HepG2 (cell line): Measurements from ENCODE around the gene AZI2. TPM values are rescaled to one million over a fixed set of nuclear protein-coding genes. Genes with fewer than 3 reads are reported as not detected.

Experiments
- ARHGAP35 ChIP-seq: sonication (generic); formaldehyde crosslinking; IDR thresholded peaks from 2 replicates; pipeline ENCODE4 v1.9.0; 2022; ENCODE audit warnings: mild to moderate bottlenecking, inconsistent platforms, moderate library complexity, missing genetic modification reagents, borderline replicate concordance
- ATF7 ChIP-seq, 2 experiments: fragments of 450-650 bp in 1 of 2; sonication (generic) in 1 of 2; formaldehyde crosslinking in 1 of 2; IDR thresholded peaks; 2 replicates each; pipeline versions ENCODE4 v1.4.0 to v1.6.1; 2016 to 2020; ENCODE audit warnings: antibody characterized with exemption in 1 of 2, mild to moderate bottlenecking in 1 of 2, missing genetic modification reagents in 1 of 2
- CHD4 ChIP-seq: fragments of 200-600 bp; sonication (generic); IDR thresholded peaks from 2 replicates; pipeline ENCODE4 v1.7.0; 2017; ENCODE audit warnings: mild to moderate bottlenecking, low read length, borderline replicate concordance
- ELF1 ChIP-seq: sonication (generic); formaldehyde crosslinking; IDR thresholded peaks from 2 replicates; pipeline ENCODE4 v1.4.0; 2020; ENCODE audit warnings: missing genetic modification reagents
- FOXO1 ChIP-seq: sonication (generic); formaldehyde crosslinking; IDR thresholded peaks from 2 replicates; pipeline ENCODE4 v1.4.0; 2020; ENCODE audit warnings: missing genetic modification reagents
- GTF3A ChIP-seq: sonication (generic); formaldehyde crosslinking; conservative IDR thresholded peaks from 2 replicates; pipeline ENCODE4 v1.4.0; 2020; ENCODE audit warnings: mild to moderate bottlenecking, missing genetic modification reagents
- HNRNPLL ChIP-seq: fragments of 200-400 bp; formaldehyde crosslinking; IDR thresholded peaks from 2 replicates; pipeline ENCODE4 v1.6.1; 2017; ENCODE audit warnings: mild to moderate bottlenecking, low read depth, low read length; ENCODE audit not compliant: poor library complexity, severe bottlenecking
- HNRNPUL1 ChIP-seq: fragments of 200-400 bp; formaldehyde crosslinking; IDR thresholded peaks from 2 replicates; pipeline ENCODE4 v1.6.1; 2017; ENCODE audit warnings: low read depth, mild to moderate bottlenecking, low read length, moderate library complexity
- HOXA7 ChIP-seq: sonication (generic); formaldehyde crosslinking; IDR thresholded peaks from 2 replicates; pipeline ENCODE4 v1.8.1; 2022; ENCODE audit warnings: mild to moderate bottlenecking, missing genetic modification reagents, moderate library complexity
- IKZF5 ChIP-seq: IDR thresholded peaks from 2 replicates; pipeline ENCODE4 v1.6.1; 2018; ENCODE audit warnings: missing genetic modification reagents, mild to moderate bottlenecking, missing compliant biosample characterization
- KLF13 ChIP-seq: sonication (generic); formaldehyde crosslinking; IDR thresholded peaks from 2 replicates; pipeline ENCODE4 v1.4.0; 2020; ENCODE audit warnings: mild to moderate bottlenecking, missing genetic modification reagents
- PATZ1 ChIP-seq: sonication (generic); formaldehyde crosslinking; IDR thresholded peaks from 2 replicates; pipeline ENCODE4 v1.4.0; 2020; ENCODE audit warnings: missing genetic modification reagents
- SMYD3 ChIP-seq: sonication (generic); formaldehyde crosslinking; IDR thresholded peaks from 2 replicates; pipeline ENCODE4 v1.8.1; 2023; ENCODE audit warnings: mild to moderate bottlenecking, missing genetic modification reagents
- STAG1 ChIP-seq: sonication (generic); formaldehyde crosslinking; IDR thresholded peaks from 2 replicates; pipeline ENCODE4 v1.4.0; 2020; ENCODE audit warnings: missing genetic modification reagents
- TGIF2 ChIP-seq: IDR thresholded peaks from 2 replicates; pipeline ENCODE4 v1.6.1; 2016; ENCODE audit warnings: control low read depth, missing compliant biosample characterization
- ZBTB14 ChIP-seq: sonication (generic); formaldehyde crosslinking; IDR thresholded peaks from 2 replicates; pipeline ENCODE4 v1.4.0; 2020; ENCODE audit warnings: missing genetic modification reagents
- ZFP1 ChIP-seq: IDR thresholded peaks from 2 replicates; pipeline ENCODE4 v1.6.1; 2016
- ZKSCAN8 ChIP-seq: IDR thresholded peaks from 2 replicates; pipeline ENCODE4 v1.6.1; 2016; ENCODE audit warnings: borderline replicate concordance, missing genetic modification reagents, missing compliant biosample characterization
- ZNF10 ChIP-seq: sonication (generic); formaldehyde crosslinking; IDR thresholded peaks from 2 replicates; pipeline ENCODE4 v1.4.0; 2020; ENCODE audit warnings: mild to moderate bottlenecking, low read depth, missing genetic modification reagents, borderline replicate concordance
- ZNF619 ChIP-seq: sonication (generic); formaldehyde crosslinking; IDR thresholded peaks from 2 replicates; pipeline ENCODE4 v1.4.0; 2020; ENCODE audit warnings: mild to moderate bottlenecking, missing genetic modification reagents
- ZNF709 ChIP-seq: sonication (generic); formaldehyde crosslinking; IDR thresholded peaks from 2 replicates; pipeline ENCODE4 v1.5.0; 2020; ENCODE audit warnings: mild to moderate bottlenecking, missing genetic modification reagents
- ZNF749 ChIP-seq: sonication (generic); formaldehyde crosslinking; IDR thresholded peaks from 2 replicates; pipeline ENCODE4 v1.8.0; 2022; ENCODE audit warnings: mild to moderate bottlenecking, missing genetic modification reagents, moderate library complexity, borderline replicate concordance
- ZNF75D ChIP-seq: sonication (generic); formaldehyde crosslinking; IDR thresholded peaks from 2 replicates; pipeline ENCODE4 v1.8.1; 2023; ENCODE audit warnings: missing genetic modification reagents, mild to moderate bottlenecking, borderline replicate concordance
- polyA plus RNA-seq, 8 experiments: library from polyadenylated mRNA; depleted of rRNA in 3 of 8; stranded (reverse) in 7 of 8; unstranded in 1 of 8; fragments of >200 nt; fragmentation: Illumina TruSeq in 4 of 8; extraction: Trizol in 4 of 8; gene quantifications; 2 replicates each; pipeline versions ENCODE4 v1.2.1 to v1.2.3, GENCODE V29; 2011 to 2016; ENCODE audit warnings: low read depth in 4 of 8, missing spikeins in 1 of 8, mixed read lengths in 1 of 8; ENCODE audit not compliant: insufficient read depth in 1 of 8
- total RNA-seq, 5 experiments: library from RNA; depleted of rRNA; stranded (reverse); fragments of >200 nt; fragmentation: Illumina TruSeq; extraction: Trizol; gene quantifications; 2 replicates each; pipeline ENCODE4 v1.2.3, GENCODE V29; 2016; ENCODE audit warnings: low read depth in 1 of 5
- TF ChIP-seq, protein P1 (sequence below): sonication (generic); formaldehyde crosslinking; IDR thresholded peaks from 2 replicates; pipeline ENCODE4 v1.8.1; 2022; ENCODE audit warnings: mild to moderate bottlenecking, missing genetic modification reagents

AZI2 gene
- total and polyA plus RNA-seq, 2 of the 13 experiments (the other 11 are each of a cell fraction or from before 2014, with no cell fraction given), result 43.7 to 49.8 TPM

DNA sequence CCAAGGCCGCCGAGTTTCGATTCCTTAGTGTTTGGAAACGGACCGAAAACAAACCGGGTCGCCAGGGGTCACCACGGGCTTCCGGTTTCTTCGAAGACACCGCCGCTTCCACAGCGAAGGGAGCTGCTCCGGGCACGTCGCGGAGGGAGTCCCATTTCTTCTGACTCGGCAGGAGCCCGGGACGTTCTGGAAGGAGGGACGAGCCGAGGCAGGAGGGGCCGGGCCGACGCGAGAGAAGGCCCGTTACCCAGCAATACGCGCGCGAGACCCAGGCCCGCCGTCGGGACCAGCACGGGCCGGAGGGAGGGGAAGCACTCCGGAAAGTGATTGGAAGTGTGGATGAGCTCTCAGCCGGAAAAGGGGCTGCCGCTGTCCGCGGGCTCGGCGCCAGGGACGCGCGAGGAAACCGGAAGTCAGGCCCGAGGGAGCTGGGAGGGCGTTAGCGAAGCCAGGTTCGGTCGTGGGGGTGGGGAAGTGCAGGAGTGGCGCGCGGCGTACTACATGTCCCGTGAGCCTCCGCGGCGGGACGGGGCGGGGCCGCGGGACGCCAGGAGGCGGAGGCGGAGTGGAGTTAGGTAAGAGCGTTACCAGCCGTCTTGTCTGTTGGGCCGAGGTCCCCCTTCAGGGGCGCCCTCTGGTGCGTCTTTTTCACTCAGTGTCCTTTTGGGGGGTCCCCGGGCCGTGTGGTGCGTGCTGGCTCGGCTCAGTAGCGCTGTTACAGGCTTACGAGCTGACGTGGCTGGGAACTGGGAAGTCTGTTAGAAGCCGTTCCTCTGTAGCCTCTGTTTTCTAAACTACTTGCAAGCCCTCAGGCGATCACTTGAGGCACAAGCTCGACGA, at the start of gene AZI2, which contains the start of gene ZCWPW2 (continued):
- peak; percentile 77 for TF ChIP-seq HNRNPLL
- TF ChIP-seq, protein P1, sequence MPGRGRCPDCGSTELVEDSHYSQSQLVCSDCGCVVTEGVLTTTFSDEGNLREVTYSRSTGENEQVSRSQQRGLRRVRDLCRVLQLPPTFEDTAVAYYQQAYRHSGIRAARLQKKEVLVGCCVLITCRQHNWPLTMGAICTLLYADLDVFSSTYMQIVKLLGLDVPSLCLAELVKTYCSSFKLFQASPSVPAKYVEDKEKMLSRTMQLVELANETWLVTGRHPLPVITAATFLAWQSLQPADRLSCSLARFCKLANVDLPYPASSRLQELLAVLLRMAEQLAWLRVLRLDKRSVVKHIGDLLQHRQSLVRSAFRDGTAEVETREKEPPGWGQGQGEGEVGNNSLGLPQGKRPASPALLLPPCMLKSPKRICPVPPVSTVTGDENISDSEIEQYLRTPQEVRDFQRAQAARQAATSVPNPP, result peak; percentile 18; the same call in 1 of the 2 replicates
- TF ChIP-seq FOXO1 (CRISPR knock-in tag), result peak; percentile 4; the same call in 1 of the 2 replicates
- TF ChIP-seq ZNF749 (CRISPR knock-in tag), result no peak
- peak; percentile 76; the same call in 1 of the 2 replicates for TF ChIP-seq SMYD3 (CRISPR knock-in tag)
- no peak for TF ChIP-seq KLF13 (CRISPR knock-in tag)
- TF ChIP-seq ARHGAP35 (CRISPR knock-in tag), result no peak
- no peak; the same call in 1 of the 2 replicates for TF ChIP-seq ZBTB14 (CRISPR knock-in tag)
- no peak for TF ChIP-seq STAG1 (CRISPR knock-in tag)
- no peak for TF ChIP-seq ATF7 (IDR thresholded peaks at IDR 0.05)
- no peak for TF ChIP-seq ATF7 (CRISPR knock-in tag; IDR thresholded peaks at IDR 0.05)
- peak; percentile 86; the same call in 1 of the 2 replicates for TF ChIP-seq ZNF75D
- peak; percentile 100 for TF ChIP-seq ZFP1 (CRISPR knock-in tag)
- no peak for TF ChIP-seq CHD4
- TF ChIP-seq ELF1, result peak; percentile 95
- no peak for TF ChIP-seq HOXA7 (CRISPR knock-in tag)
- no peak; the same call in 1 of the 2 replicates for TF ChIP-seq IKZF5 (CRISPR knock-in tag)
- TF ChIP-seq ZNF619 (CRISPR knock-in tag), result peak; percentile 24; the same call in 1 of the 2 replicates
- no peak for TF ChIP-seq ZNF10 (CRISPR knock-in tag)
- TF ChIP-seq PATZ1 (CRISPR knock-in tag), result peak; percentile 59; the same call in 1 of the 2 replicates
- peak; percentile 90; the same call in 1 of the 2 replicates for TF ChIP-seq ZNF709 (CRISPR knock-in tag)
- TF ChIP-seq ZKSCAN8, result no peak; the same call in 1 of the 2 replicates
- 0 out of 2 replicates have a peak, but pooled peaks have one; percentile 22 for TF ChIP-seq HNRNPUL1
- TF ChIP-seq TGIF2 (CRISPR knock-in tag), result no peak
- TF ChIP-seq GTF3A, result no peak
